GM18505 (cell line): ENCODE data around the gene ADRA2C.

Experiments used
- ATAC-seq: cut with Tn5 transposase; IDR thresholded peaks from one replicate; pipeline ENCODE4 v1.9.1; 2021; ENCODE audit not compliant: unreplicated experiment
- POLR2A ChIP-seq: IDR thresholded peaks from 4 replicates; pipeline ENCODE4 v1.6.1; 2011; ENCODE audit warnings: borderline replicate concordance; ENCODE audit not compliant: insufficient read depth, insufficient read length; ENCODE audit errors: extremely low read depth

The ADRA2C gene

GRCh38 chr4:3727847-3728469 lies 38.2 kb upstream of the ADRA2C start:
- TF ChIP-seq POLR2A: no peak
- no peak for ATAC-seq

GRCh38 chr4:3729188-3729881 lies 36.9 kb upstream of the ADRA2C start:
- ATAC-seq: no peak
- no peak for TF ChIP-seq POLR2A

GRCh38 chr4:3729882-3730226 lies 36.3 kb upstream of the ADRA2C start:
- ATAC-seq: no peak
- TF ChIP-seq POLR2A: no peak

DNA sequence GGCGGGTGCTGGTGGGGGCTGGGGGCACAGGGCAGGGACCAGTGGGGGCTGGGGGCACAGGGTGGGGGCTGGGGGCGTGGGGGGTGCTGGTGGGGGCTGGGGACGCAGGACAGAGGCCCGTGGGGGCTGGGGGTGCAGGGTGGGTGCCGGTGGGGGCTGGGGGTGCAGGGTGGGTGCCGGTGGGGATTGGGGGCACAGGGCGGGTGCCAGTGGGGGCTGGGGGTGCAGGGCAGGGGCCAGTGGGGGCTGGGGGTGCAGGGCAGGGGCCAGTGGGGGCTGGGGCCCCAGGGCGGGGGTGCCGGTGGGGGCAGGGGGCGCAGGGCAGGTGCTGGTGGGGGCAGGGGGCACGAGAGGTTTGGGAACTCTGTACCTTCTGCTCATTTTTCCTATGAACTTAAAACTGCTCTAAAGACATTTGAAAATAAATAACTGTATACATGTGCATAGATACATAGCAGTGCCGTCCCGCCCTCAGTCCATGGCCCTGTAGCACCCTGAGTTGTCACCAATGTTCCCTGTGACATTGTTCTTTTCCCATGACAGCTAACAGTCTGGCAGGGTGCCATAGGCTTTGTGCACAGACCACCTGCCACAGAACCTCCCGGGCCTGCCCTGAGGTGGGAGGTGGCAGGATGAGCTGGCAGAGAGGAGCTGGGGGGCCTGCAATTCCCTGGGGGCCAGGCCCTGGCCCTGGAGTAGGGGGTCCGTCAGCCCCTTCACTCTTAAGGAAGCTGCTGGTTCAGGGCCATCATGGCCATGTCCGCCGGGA lies 35.6 kb upstream of the ADRA2C start:
- no peak for TF ChIP-seq POLR2A

GRCh38 chr4:3732076-3733028 lies 33.8 kb upstream of the ADRA2C start:
- no peak for TF ChIP-seq POLR2A
- ATAC-seq: no peak

More for the DNA sequence above, 35.6 kb upstream of the ADRA2C start:
- no peak for ATAC-seq

DNA sequence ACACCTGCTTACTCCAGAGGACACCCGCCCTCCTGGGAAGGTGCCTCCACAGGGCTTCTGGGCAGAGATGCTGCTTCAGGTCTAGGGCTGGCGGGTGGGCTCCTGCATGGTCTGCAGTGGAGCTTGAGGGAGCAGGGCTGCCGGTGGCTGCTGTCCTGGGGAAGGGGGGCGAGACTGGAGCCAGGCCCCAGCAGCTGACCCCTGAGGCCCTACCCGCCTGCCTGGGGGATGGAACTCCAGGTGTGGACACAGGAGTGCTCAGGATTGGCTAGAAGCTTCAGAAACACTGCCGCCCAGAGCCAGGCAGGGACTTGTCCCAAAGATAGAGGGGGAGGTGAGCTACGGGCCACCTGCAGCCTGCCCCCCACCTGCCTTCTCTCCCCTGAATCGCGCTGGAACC lies 33.0 kb upstream of the ADRA2C start:
- no peak for TF ChIP-seq POLR2A
- ATAC-seq: no peak

DNA sequence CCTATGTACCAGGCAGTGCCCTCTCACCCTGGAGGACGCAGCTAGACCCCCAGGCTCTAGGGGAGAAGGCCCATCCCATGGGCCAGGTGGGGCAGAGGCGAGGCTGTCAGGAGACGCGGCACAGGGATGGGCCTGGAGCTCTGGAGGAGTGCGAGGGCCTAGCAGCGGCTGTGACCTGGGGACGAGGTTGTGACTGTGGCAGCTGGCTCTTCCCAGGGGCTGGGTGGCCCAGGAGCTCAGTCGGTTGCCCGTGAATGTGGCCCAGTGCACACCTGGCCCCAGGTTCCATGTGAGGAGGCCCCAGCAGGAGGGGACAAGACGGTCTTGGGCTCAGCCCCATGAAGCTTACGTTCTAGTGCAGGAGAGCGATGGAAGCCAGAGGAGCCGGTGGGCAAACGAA lies 31.0 kb upstream of the ADRA2C start:
- no peak for ATAC-seq
- TF ChIP-seq POLR2A: no peak

DNA sequence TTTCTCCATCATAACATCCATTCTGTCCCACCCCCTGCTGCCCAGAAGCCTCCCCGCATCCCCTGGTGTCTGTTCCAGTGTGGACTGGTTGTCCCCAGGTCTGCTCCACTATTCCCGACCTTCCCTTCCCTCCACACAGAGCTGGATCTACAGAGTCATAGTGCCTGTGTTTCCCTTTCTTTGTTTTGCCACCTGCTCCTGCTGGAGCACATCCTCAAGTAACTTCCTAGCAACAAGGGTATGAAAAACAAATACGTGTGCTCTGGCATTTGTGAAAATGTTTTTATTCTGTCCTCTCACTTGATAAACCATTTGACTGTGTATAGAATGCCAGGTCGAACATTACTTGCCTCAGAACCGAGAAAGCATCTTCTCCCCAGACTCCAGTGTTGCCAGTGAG lies 29.9 kb upstream of the ADRA2C start:
- TF ChIP-seq POLR2A: no peak
- no peak for ATAC-seq

DNA sequence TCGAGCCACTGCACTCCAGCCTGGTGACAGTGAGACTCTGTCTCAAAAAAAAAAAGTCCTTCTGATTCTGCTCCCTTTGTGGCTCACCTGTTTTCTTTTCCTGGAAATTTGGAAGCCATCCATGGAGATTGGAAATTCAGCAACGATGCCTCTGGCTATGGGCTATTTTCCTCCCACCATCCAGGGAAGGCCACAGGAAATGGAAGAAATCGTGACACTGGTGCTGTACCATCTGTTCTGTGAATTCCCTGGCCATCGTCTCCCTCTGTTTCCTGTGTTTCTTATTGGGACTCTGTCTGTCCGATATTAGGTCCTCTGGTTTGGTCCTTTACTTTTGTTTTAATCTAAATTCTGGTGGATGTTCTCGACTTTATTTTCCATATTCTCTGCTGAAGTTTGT lies 29.4 kb upstream of the ADRA2C start:
- TF ChIP-seq POLR2A: no peak
- ATAC-seq: no peak

DNA sequence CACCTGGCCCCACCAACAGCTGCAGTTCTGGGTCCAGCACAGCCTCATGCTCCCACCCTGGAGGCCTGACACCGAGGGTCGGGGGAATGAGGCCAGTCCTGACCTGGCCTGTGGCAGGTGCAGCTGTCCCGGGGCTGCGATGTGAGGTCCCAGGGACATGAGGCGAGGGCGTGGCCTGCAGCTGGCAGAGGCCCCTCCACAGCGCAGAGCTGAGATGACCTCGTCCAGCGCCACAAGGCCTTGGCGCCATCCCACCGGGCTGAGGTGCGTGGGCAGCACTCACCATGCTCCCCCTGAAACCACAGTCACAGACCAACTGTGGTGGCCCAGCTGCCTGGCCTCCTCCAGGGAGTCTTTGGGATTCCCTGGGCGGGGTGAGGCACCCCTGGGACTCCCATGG lies 26.6 kb upstream of the ADRA2C start:
- no peak for TF ChIP-seq POLR2A
- ATAC-seq: no peak

GRCh38 chr4:3740256-3740655 lies 25.9 kb upstream of the ADRA2C start:
- no peak for ATAC-seq
- TF ChIP-seq POLR2A: no peak

- TF ChIP-seq POLR2A: no peak
- no peak for ATAC-seq
Observed at GRCh38 chr4:3741217-3742011, 24.8 kb upstream of the ADRA2C start.
